H7 (cell line): ENCODE measurements around the gene NPB. TPM values are rescaled to one million over a fixed set of nuclear protein-coding genes. Genes with fewer than 3 reads are reported as not detected.

Experiments used
- DNase-seq: peaks from one replicate; pipeline ENCODE4 v3.0.0; 2012
- H3K27me3 ChIP-seq: 2 replicates; pipeline ENCODE4 v1.6.0; 2011; ENCODE audit warnings: mild to moderate bottlenecking, low read length; ENCODE audit not compliant: control insufficient read depth, insufficient read depth
- H3K36me3 ChIP-seq: replicated peaks from 2 replicates; pipeline ENCODE4 v1.5.1; 2011; ENCODE audit warnings: low read length; ENCODE audit not compliant: control insufficient read depth, insufficient read depth
- H3K4me3 ChIP-seq: 2 replicates; pipeline ENCODE4 v1.5.1; 2011; ENCODE audit warnings: low read depth, mild to moderate bottlenecking, control low read depth, low read length, moderate library complexity; ENCODE audit not compliant: insufficient read depth
- total RNA-seq: library from RNA; depleted of rRNA; stranded (reverse); fragments of >200 nt; shearing (Covaris generic); gene quantifications from 2 replicates; pipeline ENCODE4 v1.2.3, GENCODE V29; 2014

NPB gene
- total RNA-seq, 1 experiment from 2014 or later = 0.94 TPM

GRCh38 chr17:81901167-81902022 lies 643 bp upstream of the NPB start:
- Histone ChIP-seq H3K36me3 (peaks cover 12% of the 10 kb centered on the region), H3K4me3 (peak overlapping the region; percentile 34; the same call in 1 of the 2 replicates), H3K27me3 (peaks cover 16% of the 10 kb centered on the region)
- no peak for DNase-seq

- Histone ChIP-seq H3K4me3 (peak overlapping the region; percentile 34), H3K36me3 (peaks cover 6% of the 10 kb centered on the region), H3K27me3 (peaks cover 16% of the 10 kb centered on the region)
- DNase-seq = peak; percentile 84
These were observed 796 bp downstream of the NPB start for GRCh38 chr17:81902653-81903414.

- DNase-seq = no peak
- Histone ChIP-seq H3K27me3 (peaks cover 16% of the 10 kb centered on the region), H3K36me3 (peaks cover 4% of the 10 kb centered on the region; the same call in 1 of the 2 replicates)
These were observed 1.4 kb downstream of the NPB start for GRCh38 chr17:81903415-81903831.

GRCh38 chr17:81903896-81904599 lies 2.0 kb downstream of the NPB start:
- no peak for DNase-seq
- peaks cover 16% of the 10 kb centered on the region for H3K27me3 ChIP-seq
- H3K4me3 ChIP-seq = no peak overlapping the region
- peaks cover 4% of the 10 kb centered on the region; the same call in 1 of the 2 replicates for H3K36me3 ChIP-seq

More at GRCh38 chr17:81903415-81903831, 1.4 kb downstream of the NPB start:
- H3K4me3 ChIP-seq = no peak overlapping the region

- Histone ChIP-seq H3K4me3 (no peak overlapping the region), H3K27me3 (peaks cover 16% of the 10 kb centered on the region), H3K36me3 (peaks cover 2% of the 10 kb centered on the region; the same call in 1 of the 2 replicates)
- no peak for DNase-seq
These were observed 2.8 kb downstream of the NPB start for GRCh38 chr17:81904600-81905423.

- no peak for DNase-seq
- Histone ChIP-seq H3K27me3 (peaks cover 17% of the 10 kb centered on the region), H3K36me3 (peaks cover 2% of the 10 kb centered on the region; the same call in 1 of the 2 replicates), H3K4me3 (no peak overlapping the region)
These were observed 3.4 kb downstream of the NPB start for GRCh38 chr17:81905424-81905875.

- H3K4me3 ChIP-seq = no peak overlapping the region
- peaks cover 16% of the 10 kb centered on the region for H3K27me3 ChIP-seq
- H3K36me3 ChIP-seq = peaks cover 2% of the 10 kb centered on the region; the same call in 1 of the 2 replicates
- no peak for DNase-seq
These were observed 4.0 kb downstream of the NPB start for GRCh38 chr17:81905993-81906392.

GRCh38 chr17:81906476-81907218 lies 4.6 kb downstream of the NPB start:
- H3K4me3 ChIP-seq = no peak overlapping the region
- peak; percentile 77 for DNase-seq
- H3K27me3 ChIP-seq = peaks cover 10% of the 10 kb centered on the region
- H3K36me3 ChIP-seq = peaks cover 2% of the 10 kb centered on the region; the same call in 1 of the 2 replicates

GRCh38 chr17:81907219-81908145 lies 5.4 kb downstream of the NPB start:
- Histone ChIP-seq H3K4me3 (no peak overlapping the region), H3K36me3 (peaks cover 2% of the 10 kb centered on the region; the same call in 1 of the 2 replicates), H3K27me3 (peaks cover 3% of the 10 kb centered on the region)
- DNase-seq = no peak

- H3K36me3 ChIP-seq = peaks cover 3% of the 10 kb centered on the region; the same call in 1 of the 2 replicates
- H3K4me3 ChIP-seq = no peak overlapping the region
- DNase-seq = no peak
- peaks cover 2% of the 10 kb centered on the region; the same call in 1 of the 2 replicates for H3K27me3 ChIP-seq
These were observed 6.8 kb downstream of the NPB start for GRCh38 chr17:81908793-81909192.

- peaks cover 5% of the 10 kb centered on the region for H3K36me3 ChIP-seq
These were observed 7.2 kb downstream of the NPB start for GRCh38 chr17:81909231-81909630.

More at GRCh38 chr17:81909231-81909630, 7.2 kb downstream of the NPB start:
- peaks cover 2% of the 10 kb centered on the region; the same call in 1 of the 2 replicates for H3K27me3 ChIP-seq
- no peak for DNase-seq
- no peak overlapping the region for H3K4me3 ChIP-seq
